Epithelial cell of proximal tubule (primary cell): Measurements from ENCODE around the gene ENGASE. TPM values are rescaled to one million over a fixed set of nuclear protein-coding genes. Genes with fewer than 3 reads are reported as not detected.

Experiments used
- DNase-seq: peaks from one replicate; pipeline ENCODE4 v3.0.0-alpha.2; 2011; ENCODE audit warnings: low read depth
- H3K4me3 ChIP-seq: 2 replicates; pipeline ENCODE4 v1.5.1; 2011; ENCODE audit warnings: low read depth, mild to moderate bottlenecking, low read length
- CTCF ChIP-seq: conservative IDR thresholded peaks from 2 replicates; pipeline ENCODE4 v1.5.1; 2012; ENCODE audit warnings: low read depth, mild to moderate bottlenecking, low read length
- total RNA-seq: library from RNA; depleted of rRNA; stranded (reverse); fragments of >200 nt; gene quantifications from 2 replicates; pipeline ENCODE4 v1.2.3, GENCODE V29; 2015

Gene ENGASE, protein sequence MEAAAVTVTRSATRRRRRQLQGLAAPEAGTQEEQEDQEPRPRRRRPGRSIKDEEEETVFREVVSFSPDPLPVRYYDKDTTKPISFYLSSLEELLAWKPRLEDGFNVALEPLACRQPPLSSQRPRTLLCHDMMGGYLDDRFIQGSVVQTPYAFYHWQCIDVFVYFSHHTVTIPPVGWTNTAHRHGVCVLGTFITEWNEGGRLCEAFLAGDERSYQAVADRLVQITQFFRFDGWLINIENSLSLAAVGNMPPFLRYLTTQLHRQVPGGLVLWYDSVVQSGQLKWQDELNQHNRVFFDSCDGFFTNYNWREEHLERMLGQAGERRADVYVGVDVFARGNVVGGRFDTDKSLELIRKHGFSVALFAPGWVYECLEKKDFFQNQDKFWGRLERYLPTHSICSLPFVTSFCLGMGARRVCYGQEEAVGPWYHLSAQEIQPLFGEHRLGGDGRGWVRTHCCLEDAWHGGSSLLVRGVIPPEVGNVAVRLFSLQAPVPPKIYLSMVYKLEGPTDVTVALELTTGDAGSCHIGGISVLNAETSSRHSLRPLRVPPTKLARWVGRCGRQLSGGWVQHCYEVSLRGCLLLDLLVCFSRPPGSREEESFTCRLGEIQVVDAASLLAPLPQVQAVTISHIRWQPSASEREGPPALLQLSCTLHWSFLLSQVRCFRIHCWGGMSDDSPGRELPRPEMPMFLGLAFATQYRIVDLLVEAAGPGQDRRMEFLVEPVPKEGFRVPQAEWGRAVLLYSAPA
- total RNA-seq: 10.4 and 11.2 TPM in 2 replicates

DNA sequence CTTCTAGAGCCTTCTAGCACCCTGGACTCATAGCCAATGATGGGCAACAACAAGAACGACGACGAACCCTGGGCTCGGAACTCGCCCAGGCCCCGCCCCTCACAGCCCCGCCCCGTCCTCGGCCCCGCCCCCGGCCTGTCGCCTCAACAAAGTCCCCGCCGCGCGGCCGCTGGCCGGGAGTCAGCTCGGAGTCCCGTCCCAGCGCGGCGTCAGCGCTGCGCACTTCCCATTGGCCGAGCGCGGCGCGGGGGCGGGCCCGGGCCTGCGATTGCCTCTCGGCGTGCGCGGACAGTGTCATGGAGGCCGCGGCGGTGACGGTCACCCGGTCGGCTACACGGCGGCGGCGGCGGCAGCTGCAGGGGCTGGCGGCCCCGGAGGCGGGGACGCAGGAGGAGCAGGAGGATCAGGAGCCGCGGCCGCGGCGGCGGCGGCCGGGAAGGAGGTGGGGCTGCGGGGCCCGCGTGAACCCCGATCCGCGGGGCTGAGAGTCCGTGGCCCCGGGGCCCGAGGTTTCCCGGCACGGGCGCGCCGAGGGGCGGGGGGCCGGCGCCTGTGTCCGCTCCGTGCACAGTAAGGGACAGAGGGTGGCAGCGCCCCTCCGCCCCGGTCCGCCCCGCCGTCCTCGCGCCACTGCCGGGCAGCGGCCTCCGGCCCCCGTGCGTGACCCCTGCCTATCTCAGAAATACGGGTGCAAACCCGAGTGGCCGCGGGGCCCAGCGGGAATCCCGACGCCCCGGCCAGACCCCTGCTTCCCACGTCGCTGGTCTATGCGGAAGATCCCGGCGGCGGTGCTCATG is at the start of gene ENGASE:
TSS of gene ENGASE (plus strand) at position 176 of the 797 bp plus-strand sequence. CDS start at position 297, 121 bp downstream.
- DNase-seq: peak; percentile 32
- TF ChIP-seq CTCF: no peak

GRCh38 chr17:79024901-79025737 is 49.5 kb upstream of the ENGASE start:
- no peak for DNase-seq
- TF ChIP-seq CTCF: no peak
- H3K4me3 ChIP-seq: peak overlapping the region; percentile 65

More for the DNA sequence above, at the start of gene ENGASE:
- peak within 1 kb of the TSS; percentile 59 for H3K4me3 ChIP-seq

DNA sequence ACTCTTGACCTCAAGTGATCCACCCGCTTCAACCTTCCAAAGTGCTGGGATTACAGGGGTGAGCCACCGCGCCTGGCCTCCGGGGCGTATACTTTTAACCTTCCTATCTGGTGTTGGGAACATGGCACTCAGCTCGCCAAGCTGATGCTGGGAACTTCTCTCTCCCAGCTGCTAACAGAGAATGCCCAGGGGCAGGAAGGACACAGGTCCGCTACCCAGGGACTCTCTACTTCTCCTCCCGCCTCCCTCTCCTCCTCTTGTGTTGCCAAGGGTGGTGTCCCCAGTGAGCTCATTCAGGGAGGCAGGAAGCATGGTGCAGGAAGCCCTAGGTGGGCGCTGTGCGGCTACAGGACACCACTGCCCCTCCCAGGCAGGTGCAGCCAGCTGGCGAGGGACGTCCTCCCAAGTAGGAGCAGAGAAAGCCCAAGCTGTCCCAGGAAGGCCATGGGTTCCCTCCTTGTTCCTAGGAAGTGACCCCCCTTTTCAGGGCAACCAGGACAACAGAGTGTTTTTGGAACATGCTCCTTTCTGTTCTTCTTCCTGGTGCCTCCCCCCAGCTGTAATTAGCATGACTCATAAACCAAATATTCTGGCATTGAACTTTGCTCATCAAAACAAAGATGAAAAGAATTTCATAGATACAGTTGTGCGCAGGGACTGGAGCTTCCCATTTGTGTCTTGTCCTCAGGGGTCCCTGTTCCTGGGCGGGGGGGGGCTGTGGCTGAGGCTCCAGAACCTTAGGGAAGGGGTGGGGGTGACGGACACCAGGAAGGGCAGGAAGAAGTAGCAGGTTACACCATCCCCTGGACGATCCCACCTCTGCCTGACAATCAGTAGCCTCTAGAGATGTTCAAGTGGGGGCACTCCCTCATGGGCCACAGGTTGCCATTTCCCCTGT is 48.0 kb upstream of the ENGASE start:
- TF ChIP-seq CTCF: no peak
- no peak overlapping the region for H3K4me3 ChIP-seq
- DNase-seq: no peak

DNA sequence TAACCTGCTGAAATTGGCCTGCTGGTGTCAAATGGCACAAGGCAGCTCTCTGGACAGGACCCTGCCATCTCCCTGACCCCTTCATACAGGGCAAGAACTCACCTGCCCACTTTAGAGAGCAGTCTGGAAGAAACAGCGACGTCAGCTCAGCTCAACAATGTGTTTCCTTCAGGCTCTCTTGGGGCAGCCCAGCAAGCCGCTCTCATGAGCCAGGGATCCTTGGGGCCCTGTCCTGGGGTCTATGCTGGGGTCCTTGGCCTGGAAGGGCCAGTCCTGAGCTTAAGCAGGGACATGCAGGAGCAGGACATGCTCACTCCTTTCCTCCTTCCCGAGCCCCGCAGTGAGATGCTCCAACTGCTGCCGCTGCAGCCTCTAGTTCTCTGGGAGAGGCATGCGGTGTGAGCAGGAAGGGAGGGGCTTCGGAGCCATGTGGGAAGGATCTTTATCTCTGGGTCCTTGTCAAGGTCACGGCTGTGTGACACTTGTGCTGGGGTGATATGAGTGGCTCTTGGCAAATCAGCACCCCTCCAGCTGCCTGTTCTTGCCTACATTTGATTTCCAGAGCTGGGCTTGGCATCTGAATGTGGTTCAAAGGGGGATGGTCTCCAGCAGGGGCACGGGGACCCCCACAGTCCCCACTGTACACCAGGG is 47.2 kb upstream of the ENGASE start:
- no peak overlapping the region for H3K4me3 ChIP-seq
- no peak for DNase-seq
- no peak for TF ChIP-seq CTCF

DNA sequence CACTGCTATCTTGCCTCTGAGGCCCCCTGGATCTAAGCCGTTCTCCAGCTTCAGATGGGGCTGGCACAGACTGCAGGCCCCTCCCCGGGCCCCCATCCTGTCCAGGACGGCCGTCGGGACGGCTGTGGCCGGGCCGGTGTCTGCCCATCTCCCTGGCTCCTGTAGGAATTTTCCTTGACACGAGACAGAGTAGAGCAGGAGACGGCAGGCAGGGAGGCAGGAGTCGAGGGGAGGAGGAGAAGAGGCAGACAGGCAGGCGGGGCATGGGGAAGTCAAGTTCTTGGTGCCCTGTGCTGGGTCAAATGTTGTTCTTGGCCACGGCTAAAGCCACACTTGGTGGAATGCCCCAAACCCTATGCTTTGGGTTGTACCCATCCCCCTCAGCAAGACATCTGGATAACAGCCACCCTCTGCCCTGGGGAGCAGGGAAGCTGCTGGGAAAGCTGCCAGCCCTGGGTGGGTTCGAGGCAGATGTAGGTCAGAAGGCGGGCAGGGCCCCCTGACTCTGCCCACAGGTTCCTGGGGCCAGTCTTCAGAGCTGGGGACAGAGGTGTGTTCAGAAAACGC is 46.6 kb upstream of the ENGASE start:
- H3K4me3 ChIP-seq: no peak overlapping the region
- no peak for DNase-seq
- TF ChIP-seq CTCF: no peak
